ENCODE measurements around the gene PRKCA.
"Not testable (repeated sequence)": the region's sequence is repeated elsewhere in the genome, so short reads cannot be mapped to it uniquely, and the experiment has no call there.

PRKCA gene

DNA sequence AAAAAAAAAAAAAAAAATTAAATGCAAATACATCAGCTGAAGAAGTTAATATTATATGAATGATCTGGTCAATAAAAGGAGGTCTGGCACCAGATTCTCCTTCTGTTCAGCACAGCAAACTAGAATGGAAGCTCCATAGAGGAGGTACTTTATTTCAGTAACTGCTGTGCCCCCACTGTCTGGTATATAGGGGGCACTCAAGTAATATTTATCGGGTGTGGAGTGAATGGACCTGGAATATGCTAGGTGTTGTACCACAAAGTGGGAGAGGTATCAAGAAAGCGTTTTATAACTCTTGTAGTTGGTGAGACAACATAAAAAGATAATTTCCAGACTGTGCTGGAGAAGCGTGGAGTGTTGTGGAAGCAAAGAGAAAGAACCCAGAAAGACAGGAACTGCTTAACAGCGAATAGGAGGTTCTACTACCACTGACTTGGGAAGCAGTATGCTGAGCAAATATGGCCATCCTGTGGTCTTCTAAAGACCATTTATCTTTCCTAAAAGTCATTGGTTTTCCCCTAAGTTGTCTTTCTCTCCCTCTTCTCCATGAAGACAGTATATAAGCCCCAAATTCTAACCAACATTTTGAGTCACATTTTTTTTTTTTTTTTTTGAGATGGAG is 12.2 kb upstream of the PRKCA start:
- DNase-seq, result no peak

DNA sequence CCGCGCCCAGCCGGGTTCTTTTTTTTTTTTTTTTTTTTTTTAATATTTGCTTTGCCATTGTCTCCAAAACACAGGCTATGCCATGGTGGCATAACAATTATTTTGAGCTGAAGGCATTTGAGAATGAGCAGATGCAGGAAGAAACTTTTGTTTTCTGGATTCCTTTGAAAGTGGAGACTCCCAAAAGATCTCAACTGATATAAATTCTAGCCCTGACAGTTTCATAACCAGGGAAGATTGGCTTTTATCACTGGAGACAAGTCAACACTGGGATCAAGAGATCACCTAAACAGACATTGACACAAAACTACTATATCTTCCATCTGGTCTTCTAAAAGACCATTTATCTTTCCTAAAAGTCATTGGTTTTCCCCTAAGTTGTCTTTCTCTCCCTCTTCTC is 10.1 kb upstream of the PRKCA start:
- no peak for DNase-seq

DNA sequence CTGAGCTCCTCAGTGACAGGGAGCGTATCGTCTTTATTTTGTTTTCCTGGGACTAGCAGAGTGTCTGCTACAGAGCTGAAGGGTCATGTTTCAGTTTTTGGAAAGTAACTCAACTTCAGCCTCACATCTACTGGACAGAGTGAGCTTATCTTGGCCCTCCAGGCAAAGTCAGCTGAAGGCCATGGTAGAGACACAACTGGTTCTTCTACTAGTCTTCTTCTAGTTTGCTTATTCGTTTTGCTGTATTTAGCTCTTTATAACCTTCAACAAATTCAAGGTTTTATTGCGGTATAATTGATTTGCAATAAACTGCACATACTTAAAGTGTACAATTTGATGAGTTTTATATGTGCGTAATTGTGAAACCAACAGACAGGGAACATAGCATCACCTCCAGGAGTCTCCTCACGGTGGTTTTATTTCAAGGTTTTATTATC is 6.1 kb upstream of the PRKCA start:
- DNase-seq, result no peak

DNA sequence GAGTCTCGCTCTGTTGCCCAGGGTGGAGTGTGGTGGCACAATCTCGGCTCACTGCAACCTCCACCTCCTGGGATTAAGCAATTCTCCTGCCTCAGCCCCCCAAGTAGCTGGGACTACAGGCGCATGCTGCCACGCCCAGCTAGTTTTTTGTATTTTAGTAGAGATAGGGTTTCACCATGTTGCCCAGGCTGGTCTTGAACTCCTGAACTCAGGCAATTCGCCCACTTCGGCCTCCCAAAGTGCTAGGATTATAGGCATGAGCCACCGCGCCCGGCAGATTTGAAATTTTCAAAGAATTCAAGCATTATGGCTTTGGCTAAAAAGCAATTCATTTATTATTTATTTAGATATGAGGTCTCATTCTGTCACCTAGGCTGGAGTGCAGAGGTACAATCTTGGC is 5.0 kb upstream of the PRKCA start:
- DNase-seq, result not testable (repeated sequence)

DNA sequence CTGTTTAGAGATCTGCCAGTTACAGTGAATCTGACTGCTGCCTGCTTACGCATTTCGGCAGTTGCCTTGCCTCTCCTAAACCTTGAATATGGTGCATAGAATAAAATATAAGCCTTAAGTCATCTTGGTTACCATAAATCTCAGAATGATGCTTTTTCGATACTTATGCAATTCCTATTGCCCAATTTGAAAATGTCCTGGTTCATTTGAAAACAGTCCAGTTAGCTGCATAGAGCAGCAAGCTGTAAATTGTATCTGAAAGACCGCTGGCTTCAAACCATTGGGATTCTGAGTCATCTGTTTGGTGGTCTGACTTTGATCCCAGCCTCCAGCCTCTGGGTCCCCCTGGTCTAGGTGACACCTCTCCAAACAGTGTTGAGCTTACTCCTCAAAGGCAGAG is 2.7 kb upstream of the PRKCA start:
- no peak for DNase-seq

DNA sequence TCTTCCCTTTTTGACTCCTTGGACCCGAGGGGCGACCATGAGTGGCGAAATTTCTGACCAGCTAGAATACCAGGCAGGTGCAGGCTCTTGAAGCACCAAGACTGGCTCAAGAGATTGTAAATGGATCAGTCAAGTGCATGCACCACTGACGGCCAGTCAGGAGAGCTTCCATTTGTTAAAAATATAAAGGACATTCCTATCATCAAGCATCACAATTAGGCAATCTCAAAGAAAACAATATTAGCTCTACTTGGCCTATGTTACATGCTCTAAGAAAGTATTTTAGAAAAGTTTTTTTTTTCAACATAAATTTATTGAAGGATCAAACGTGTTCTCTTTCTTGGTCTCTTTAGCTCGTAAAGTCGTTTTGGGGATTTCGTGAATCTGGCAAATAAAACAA is 1.5 kb upstream of the PRKCA start:
- no peak for DNase-seq

DNA sequence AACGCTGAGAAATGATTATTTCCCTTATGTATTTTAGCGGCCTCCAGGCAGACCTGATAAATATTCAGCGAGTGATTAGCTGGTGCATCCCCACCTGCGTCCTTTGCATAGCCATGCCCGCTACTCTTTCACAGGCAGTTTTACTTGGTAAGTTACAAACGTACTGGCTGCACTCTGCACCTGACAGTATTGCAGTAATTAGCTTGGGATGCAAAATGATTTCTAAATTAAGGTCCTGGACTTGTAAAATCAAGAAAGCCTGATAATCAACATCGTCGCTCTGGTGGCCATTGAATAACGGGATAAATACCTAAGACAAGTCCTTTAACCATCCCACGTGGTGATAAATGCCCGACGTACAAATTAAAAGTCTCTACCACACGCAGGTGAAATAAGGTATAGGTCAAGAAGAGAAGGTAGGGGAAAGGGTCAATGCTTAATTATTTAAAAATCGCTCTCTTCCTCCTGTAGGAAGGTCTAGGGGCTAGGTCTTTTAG is 998 bp upstream of the PRKCA start:
- no peak for DNase-seq

DNA sequence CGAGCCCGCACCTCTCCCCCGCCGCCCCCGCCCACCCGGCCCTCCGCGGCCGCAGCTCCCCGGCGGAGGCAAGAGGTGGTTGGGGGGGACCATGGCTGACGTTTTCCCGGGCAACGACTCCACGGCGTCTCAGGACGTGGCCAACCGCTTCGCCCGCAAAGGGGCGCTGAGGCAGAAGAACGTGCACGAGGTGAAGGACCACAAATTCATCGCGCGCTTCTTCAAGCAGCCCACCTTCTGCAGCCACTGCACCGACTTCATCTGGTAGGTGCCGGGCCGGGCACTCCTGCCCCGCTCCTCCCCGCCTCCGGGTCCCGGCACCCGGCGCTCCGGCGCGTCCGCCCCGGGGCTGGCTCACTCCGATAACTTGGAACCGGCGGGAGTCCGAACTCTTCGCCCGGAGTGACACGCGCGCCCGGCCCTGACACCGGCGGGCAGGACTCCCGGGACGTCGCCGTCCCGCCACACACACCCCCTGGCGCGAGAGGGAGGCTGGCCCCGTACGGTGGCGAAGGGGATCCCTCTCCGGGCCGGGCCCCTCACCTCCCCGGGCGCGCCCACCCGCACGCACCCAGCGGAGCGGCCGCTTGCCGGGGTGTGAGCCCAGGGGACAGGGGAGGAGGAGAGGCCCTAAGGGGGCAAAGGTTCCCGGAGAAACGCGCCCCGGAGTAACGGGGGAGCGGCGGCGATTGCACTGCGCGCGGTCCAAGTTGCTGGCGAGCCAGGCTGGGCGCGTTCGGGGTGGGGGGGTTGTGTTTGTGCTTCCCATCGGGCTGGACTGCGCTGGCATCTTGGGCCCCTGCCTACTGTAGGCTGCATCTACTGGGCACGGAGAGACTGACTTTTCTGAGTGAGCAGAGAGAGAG is 581 bp downstream of the PRKCA start:
- peak in 2 of 4 experiments; percentile 32 to 42 for DNase-seq

DNA sequence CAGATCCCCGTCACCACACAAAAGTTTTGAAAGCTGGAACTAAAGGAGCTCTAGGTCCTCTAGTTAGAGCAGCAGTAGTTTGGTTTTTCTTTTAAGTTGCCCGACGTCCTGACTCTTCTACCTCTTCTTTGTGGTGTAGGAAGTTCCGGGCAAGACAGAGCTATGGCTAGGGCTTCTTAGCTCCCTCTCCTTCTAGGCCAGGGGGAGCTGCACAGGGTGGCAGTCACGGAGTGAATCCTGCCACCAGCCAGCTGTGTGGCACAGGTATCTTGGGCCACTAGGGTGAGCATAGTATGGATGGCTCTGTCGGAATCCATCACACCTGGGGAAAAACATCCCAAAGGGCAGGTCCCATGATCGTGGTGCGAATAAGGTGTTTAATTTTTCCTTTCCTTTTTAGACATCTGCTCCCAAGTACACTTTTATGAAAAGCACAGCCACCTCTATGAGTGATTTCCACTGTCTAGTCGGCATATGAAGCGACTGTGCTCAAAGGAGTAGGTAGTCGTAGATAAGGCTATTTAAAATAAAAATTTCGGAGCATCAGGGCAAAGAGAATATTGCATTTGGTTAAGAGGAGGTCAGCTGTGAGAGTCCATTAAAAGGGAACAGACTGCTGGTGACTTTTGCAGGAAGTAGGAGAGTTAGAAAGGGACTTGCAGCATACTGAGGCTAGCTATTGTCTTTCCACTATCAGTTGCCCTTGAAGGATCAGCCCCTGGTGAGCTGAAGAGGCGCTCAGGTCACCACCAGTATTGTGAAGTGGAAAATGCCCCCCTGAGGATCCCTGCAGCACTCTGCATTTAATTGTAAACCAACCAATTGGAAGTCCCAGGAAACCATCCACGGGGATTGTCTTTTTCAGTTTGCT is 2.1 kb downstream of the PRKCA start:
- DNase-seq, result no peak

DNA sequence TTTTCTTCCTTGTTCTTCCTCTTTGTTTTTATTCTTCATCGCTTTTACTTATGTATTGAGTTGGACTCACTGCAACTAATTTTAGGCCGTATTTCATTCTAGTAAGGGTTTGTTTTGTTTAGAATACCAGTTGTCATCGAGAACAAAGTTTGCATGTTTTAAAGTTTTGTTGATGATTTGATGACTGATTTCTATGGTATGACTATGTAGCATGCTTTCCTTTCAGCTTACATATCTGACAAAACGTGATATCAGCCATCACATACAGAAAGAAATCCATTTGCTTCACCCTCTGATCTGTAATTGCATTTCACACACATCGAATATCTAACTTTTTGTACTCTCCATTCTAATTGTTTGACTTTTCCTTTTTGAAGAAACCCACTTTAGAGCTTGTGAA is 4.0 kb downstream of the PRKCA start:
- DNase-seq, result no peak

DNA sequence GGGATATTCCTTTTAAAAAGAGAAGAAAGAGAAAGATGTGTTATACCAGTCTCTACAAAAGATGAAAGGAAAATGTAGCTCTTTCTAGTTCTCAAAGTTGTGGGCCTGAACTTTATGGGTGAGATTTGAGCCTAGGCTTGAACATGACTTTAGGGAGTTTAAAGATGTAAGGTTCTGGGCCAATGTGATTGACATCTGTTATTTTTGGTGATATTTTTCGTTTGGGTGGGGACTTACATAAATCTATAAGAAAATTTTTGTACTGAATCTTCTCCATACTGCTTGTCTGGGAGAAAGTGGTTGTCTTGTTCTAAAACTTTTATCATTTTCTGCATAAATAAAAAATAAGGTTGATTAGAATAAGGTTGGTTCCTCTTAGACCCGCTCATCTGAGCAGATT is 4.8 kb downstream of the PRKCA start:
- DNase-seq, result no peak

DNA sequence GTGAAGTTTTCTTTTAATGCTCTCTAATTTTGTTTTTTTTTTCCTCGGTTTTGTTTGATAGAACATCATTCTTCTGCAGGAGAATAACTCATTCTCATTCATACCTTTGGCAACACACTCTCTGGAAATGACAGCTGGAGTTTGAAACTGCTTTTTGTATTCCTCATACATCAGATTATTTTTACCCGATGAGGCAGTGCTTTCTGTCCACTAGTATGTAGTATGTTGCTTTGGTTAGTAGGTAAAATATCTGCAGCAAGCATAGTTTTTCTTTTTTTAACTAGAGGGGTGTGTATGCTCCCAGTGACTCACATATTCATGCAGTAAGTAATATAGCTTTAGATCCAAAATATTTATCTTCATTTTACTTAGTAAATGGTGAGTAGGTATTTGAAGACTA is 6.4 kb downstream of the PRKCA start:
- no peak for DNase-seq

DNA sequence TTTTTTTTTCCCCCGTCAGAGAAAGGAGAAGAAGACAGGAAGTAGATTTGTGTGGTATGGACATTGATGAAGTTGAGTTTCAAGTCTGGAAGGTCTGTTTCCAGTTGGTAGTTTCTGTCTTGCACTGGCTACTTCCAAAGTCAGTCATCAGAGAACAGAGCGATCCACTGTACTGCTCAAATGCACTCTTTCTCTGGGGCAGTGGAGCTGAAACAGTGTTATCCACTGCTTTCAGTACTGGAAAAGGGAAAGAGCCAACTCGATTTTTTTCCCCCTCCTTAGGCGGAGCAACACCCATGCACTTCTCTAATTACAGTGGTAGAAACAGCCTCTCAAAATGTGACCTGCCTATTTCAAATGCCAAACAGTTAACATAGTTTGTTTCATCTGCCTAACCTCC is 7.4 kb downstream of the PRKCA start:
- DNase-seq, result no peak

DNA sequence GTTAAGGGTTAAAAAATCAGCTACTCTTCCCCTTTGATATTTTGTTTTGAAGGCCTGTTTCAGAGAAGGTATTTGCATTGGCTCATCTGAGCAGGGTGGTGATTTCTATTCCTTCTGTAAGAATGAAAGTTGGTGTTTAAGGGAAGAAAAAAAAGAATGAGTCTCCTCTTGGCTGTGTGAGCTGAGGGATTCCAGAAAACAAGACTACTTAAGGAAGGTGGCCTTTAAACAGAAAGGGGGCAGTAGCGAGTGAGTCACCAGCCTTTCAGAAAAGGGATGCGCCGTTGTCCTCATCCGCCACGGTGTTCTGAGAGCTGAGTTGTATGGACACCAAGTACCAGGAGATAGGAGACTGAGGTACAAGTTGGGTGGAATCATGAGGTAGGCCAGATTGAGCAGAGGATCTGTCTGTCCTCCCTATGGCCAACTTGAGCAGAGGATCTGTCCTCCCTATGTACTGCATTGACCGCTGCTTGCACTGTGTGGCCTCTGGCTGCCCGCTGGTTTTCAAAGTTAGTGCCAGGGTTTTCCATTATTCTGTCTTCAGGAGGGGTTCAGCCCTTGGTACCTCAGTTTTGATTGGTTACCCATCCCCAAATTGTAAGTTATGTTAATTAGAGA is 8.2 kb downstream of the PRKCA start:
- DNase-seq, result no peak

DNA sequence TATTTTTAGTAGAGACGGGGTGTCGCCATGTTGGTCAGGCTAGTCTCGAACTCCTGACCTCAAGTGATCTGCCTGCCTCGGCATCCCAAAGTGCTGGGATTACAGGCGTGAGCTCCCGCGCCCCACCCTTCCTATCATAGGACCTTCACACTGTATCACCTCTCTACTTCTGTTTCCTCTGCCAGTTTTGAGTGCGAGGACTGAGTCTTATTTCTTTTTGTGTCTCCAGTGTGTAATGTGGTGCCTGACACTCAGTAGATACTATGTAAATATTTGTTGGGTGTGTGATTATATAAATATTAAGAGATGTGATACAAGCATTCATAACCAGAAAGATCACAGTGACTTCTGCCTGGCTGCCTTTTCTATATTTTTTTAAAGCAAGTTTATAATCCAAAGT is 10.5 kb downstream of the PRKCA start:
- DNase-seq, result no peak

DNA sequence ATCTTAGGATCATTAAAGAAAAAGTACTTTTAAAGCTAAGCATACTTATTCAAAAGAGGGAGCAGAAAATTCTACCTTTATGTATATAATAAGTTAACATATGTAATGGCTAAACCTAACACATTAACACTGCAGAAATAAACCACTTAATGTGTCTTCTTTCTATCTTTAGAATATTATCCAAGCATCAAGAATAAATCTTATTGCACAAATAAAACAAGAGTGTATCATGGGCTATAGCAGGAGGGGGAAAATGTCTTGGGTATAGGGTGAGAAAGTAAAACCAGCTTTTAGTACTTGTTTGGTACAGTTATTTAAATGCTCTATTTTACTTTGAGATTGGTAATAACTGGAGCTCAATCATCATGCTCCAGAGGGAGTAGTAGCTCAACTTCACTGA is 10.9 kb downstream of the PRKCA start:
- DNase-seq, result no peak

DNA sequence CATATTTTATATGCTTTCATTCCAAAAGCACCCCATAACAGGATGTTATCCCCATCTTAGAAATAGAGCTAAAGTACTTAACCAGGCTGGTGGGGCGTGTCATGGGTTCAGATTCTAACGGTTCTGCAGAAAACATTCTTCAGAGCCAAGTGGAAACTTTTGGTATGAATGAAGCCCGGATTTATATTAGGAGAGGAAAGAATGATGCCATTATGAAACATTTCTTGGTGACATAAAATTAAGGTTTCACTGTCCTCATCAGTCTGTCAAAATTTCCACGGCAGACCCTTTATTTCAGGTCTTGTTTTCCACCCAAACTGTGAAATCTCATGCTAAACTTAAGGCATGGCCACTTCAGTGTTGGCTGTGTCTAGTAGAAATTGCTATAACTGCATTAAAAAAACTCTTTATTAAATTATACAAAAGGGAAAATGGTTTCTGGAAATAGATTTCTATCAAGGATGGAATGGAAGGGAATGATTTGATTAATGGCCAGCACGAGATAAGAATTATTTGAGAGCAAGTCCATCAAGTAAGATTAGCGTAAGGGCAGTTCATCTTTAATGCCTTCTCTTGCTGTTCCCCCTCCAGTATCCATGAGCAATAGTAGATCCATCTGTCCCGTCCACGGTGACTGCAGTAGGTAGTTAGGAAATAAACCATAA is 11.7 kb downstream of the PRKCA start:
- no peak for DNase-seq

DNA sequence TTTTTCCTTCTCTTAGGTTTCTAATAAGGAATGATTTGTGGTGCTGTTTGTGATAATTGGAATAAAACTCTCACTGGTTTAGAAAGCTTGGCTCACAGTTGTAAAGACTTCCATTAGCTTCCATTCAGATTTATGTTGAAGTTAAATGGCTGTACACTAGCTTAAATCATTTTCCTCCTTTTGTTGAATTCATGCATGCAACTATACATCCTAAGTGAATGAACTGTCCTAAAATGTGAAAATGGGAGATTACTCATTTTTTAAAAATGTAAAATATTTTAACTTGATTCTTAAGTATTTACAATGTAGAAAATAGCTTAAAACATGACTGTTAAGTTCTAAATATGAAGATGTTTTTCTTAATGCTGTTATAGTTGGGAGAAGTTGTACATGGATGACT is 15.2 kb downstream of the PRKCA start:
- DNase-seq, result no peak

DNA sequence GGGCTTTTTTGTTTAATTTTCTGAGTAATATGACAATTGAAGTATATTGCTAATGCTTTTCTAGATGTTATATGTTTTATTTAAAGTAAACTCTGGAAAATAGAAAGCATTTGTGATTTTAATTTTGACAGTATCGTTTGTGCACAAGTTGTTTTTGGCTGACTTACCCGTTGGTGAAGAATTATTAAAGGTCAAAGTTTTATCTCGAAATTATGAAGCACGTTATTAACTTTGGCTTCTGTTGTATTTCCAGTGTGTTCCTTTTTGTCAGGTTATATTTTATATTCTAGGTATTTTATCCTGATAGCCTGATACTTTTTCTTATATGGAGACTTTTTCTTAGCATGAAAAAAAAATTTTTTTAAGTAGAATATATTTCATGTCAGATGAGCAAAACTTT is 16.8 kb downstream of the PRKCA start:
- no peak for DNase-seq

DNA sequence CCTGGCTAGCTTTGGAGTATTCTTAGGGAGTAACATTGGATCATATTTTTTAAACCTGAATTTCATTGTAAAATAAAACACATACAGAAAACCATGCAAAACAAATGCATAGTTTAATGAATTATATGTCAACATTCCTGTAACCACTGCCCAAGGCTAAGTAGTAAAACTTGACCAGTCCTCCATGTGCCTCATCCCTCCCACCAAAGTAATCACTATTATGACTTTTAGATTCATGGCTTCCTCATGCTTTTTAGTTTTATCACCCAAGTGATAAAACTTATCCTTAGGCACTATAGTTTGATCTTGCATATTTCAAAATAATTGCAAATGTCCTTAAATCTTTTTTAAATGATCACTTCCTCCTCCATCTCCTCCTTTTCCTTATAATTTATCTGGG is 20.4 kb downstream of the PRKCA start:
- no peak for DNase-seq

DNA sequence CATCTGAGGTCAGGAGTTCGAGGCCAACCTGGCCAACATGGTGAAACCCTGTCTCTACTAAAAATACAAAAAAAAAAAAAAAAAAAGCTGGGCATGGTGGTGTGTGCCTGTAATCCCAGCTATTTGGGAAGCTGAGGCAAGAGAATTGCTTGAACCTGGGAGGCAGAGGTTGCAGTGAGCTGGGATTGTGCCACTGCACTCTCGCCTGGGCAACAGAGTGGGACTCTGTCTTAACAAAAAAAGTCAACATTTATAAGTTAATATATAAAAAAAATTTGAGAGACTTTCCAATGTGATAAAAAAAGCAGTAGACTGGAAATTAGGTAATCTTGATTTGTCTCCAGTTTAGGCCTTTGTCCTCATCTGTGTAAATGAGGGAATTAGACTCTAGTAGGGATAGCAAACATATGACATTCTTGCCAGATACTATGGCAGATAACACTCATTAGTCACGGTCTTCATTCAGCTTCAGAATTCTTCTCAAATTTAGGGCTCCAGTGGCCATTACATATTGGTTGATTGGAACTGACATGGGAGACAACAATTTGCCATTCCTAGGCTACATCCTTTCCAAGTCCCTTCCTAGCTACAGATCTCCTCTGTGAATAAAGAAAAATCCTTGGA is 22.1 kb downstream of the PRKCA start:
- DNase-seq, result not testable (repeated sequence)

DNA sequence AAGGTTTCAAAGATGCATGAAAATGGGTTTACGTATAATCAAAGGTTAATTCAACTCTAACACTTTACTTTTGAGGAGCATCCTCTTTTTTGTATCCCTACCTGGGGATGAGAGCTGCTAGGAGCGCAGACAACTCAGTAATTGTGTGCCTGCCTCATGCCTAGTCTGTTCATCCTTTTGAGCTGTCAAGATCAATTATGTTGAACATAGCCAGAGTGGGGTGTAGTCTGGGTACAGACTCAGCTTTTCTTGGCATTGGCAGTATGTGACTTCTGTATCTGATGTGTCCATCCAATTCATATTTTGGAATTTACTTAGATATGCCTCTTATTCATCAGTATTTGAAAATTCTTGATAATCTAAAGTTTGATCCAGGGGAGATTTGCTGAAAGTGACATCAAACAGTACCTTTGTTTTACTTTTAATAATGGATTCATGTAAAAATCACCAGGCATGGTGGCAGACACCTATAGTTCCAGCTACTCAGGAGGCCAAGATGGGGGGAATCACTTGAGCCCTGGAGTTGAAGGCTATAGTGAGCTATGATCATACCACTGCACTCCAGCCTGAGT is 24.1 kb downstream of the PRKCA start:
- no peak for DNase-seq
